HepG2 (cell line): ENCODE measurements around the gene RBM47. TPM values are rescaled to one million over a fixed set of nuclear protein-coding genes. Genes with fewer than 3 reads are reported as not detected.

Source experiments
- ATAC-seq: fragments of 200-7000 bp; cut with Tn5 transposase; 3 replicates; pipeline ENCODE4 v1.9.1; 2020; ENCODE audit warnings: mild to moderate bottlenecking, moderate library complexity
- BruUV-seq: library from RNA; stranded (reverse); fragments of 400-500 nt; replicated peaks from 2 replicates; lab custom pipeline; 2021; lab: Mats Ljungman, UMichigan
- CTCF ChIA-PET: fragments of 300-600 bp; formaldehyde crosslinking; extraction: SDS; loops from one replicate; lab custom pipeline; 2021; ENCODE audit warnings: low total read pairs, inconsistent platforms, low intra/inter-chr PET ratio; lab: Yijun Ruan, JAX
- POLR2A ChIA-PET: fragments of 350-600 bp; sonication (Branson Sonifier 250); formaldehyde crosslinking; loops from one replicate; lab custom pipeline; 2020; ENCODE audit warnings: antibody characterized with exemption, inconsistent platforms; lab: Yijun Ruan, JAX
- DNase-seq: peaks from one replicate; pipeline ENCODE4 v3.0.0-alpha.2; 2015; ENCODE audit warnings: low spot score
- FAIRE-seq: peaks from 3 replicates; lab custom pipeline; 2011; peaks lifted over from hg19 to GRCh38; lab: Jason Lieb, UNC
- H2AFZ ChIP-seq: one replicate; pipeline ENCODE4 v1.6.1; 2011; ENCODE audit warnings: low read length, inconsistent platforms
- H3K27ac ChIP-seq: fragments of 300-600 bp; 3 replicates; pipeline ENCODE4 v1.8.0; 2011; ENCODE audit warnings: mixed run types, mild to moderate bottlenecking, mixed read lengths, low read length, inconsistent platforms; ENCODE audit not compliant: insufficient read depth; ENCODE audit errors: extremely low read length
- H3K27me3 ChIP-seq, 2 experiments: fragments of 200-600 bp in 1 of 2; 2 replicates in 1 of 2; 3 replicates in 1 of 2; pipeline versions ENCODE4 v1.6.0 to v1.8.0; 2011; ENCODE audit warnings: low read length in 2 of 2, mild to moderate bottlenecking in 2 of 2, moderate library complexity in 2 of 2, inconsistent platforms in 1 of 2; ENCODE audit not compliant: insufficient read depth in 2 of 2, control insufficient read depth in 1 of 2
- H3K36me3 ChIP-seq, 2 experiments: fragments of 200-600 bp in 1 of 2; replicated peaks in 1 of 2; 2 replicates in 1 of 2; 3 replicates in 1 of 2; pipeline versions ENCODE4 v1.5.1 to v1.8.0; 2011; ENCODE audit warnings: low read length in 2 of 2, inconsistent platforms in 1 of 2; ENCODE audit not compliant: insufficient read depth in 2 of 2, control insufficient read depth in 1 of 2
- H3K4me1 ChIP-seq: 2 replicates; pipeline ENCODE4 v1.5.1; 2012; ENCODE audit warnings: low read length, inconsistent platforms; ENCODE audit not compliant: insufficient read depth
- H3K4me2 ChIP-seq: 2 replicates; pipeline ENCODE4 v1.6.0; 2011; ENCODE audit warnings: low read depth, low read length, inconsistent platforms
- H3K4me3 ChIP-seq, 3 experiments: fragments of 200-600 bp in 1 of 3; sonication (generic), shearing (Covaris generic) in 1 of 3; replicated peaks in 1 of 3; 2 replicates each; pipeline ENCODE4 v1.5.1; 2011 to 2016; ENCODE audit warnings: low read length in 3 of 3, inconsistent platforms in 2 of 3, low read depth in 2 of 3, mild to moderate bottlenecking in 2 of 3, control low read depth in 1 of 3, mixed read lengths in 1 of 3; ENCODE audit not compliant: insufficient read depth in 1 of 3
- H3K79me2 ChIP-seq: one replicate; pipeline ENCODE4 v1.6.1; 2011; ENCODE audit warnings: low read length, inconsistent platforms; ENCODE audit not compliant: insufficient read depth
- H3K9ac ChIP-seq: 2 replicates; pipeline ENCODE4 v1.6.0; 2011; ENCODE audit warnings: mild to moderate bottlenecking, low read depth, low read length, inconsistent platforms; ENCODE audit not compliant: insufficient read depth
- H3K9me3 ChIP-seq: 2 replicates; pipeline ENCODE4 v1.5.1; 2012; ENCODE audit warnings: mild to moderate bottlenecking, low read length
- H4K20me1 ChIP-seq: 2 replicates; pipeline ENCODE4 v1.6.0; 2011; ENCODE audit warnings: inconsistent platforms, mild to moderate bottlenecking, low read length, moderate library complexity; ENCODE audit not compliant: insufficient read depth
- HMG20B ChIP-seq: conservative IDR thresholded peaks from 2 replicates; pipeline ENCODE4 v1.6.1; 2016; ENCODE audit warnings: missing genetic modification reagents, missing compliant biosample characterization
- SIN3A ChIP-seq: IDR thresholded peaks from 2 replicates; pipeline ENCODE4 v1.6.1; 2011; ENCODE audit warnings: low read depth, mild to moderate bottlenecking, control low read depth, low read length, borderline replicate concordance
- SPEN ChIP-seq: sonication (generic); formaldehyde crosslinking; IDR thresholded peaks from 2 replicates; pipeline ENCODE4 v1.5.1; 2020; ENCODE audit warnings: low read depth, mild to moderate bottlenecking, missing genetic modification reagents
- ZNF350 ChIP-seq: sonication (generic); formaldehyde crosslinking; IDR thresholded peaks from 2 replicates; pipeline ENCODE4 v1.4.0; 2020; ENCODE audit warnings: mild to moderate bottlenecking, low read depth, missing genetic modification reagents, borderline replicate concordance
- ZNF605 ChIP-seq: sonication (generic); formaldehyde crosslinking; IDR thresholded peaks from 2 replicates; pipeline ENCODE4 v1.8.0; 2022; ENCODE audit warnings: mild to moderate bottlenecking, missing genetic modification reagents
- WGBS: methylation state at CpG from one replicate; pipeline ENCODE4 v1.1.6; 2017; ENCODE audit warnings: low lambda C conversion rate; 5-methylcytosine and 5-hydroxymethylcytosine counted together
- in situ Hi-C: cut with HindIII; loops from 2 replicates; pipeline ENCODE4 v1.10.0; 2017; ENCODE audit warnings: low pct_unique_long_range_greater_than_20kb; ENCODE audit not compliant: extremely low pct_ligation_motif_present
- intact Hi-C: fragments of 100-400 bp; cut with micrococcal nuclease; formaldehyde crosslinking; loops from one replicate; pipeline ENCODE4 v1.10.0; 2022; ENCODE audit not compliant: unreplicated experiment
- polyA plus RNA-seq, 8 experiments: library from polyadenylated mRNA; depleted of rRNA in 3 of 8; stranded (reverse) in 7 of 8; unstranded in 1 of 8; fragments of >200 nt; fragmentation: Illumina TruSeq in 4 of 8; extraction: Trizol in 4 of 8; gene quantifications; 2 replicates each; pipeline versions ENCODE4 v1.2.1 to v1.2.3, GENCODE V29; 2011 to 2016; ENCODE audit warnings: low read depth in 4 of 8, missing spikeins in 1 of 8, mixed read lengths in 1 of 8; ENCODE audit not compliant: insufficient read depth in 1 of 8
- total RNA-seq, 5 experiments: library from RNA; depleted of rRNA; stranded (reverse); fragments of >200 nt; fragmentation: Illumina TruSeq; extraction: Trizol; gene quantifications; 2 replicates each; pipeline ENCODE4 v1.2.3, GENCODE V29; 2016; ENCODE audit warnings: low read depth in 1 of 5
- TF ChIP-seq, protein P1 (sequence below): sonication (generic); formaldehyde crosslinking; IDR thresholded peaks from 2 replicates; pipeline ENCODE4 v1.4.0; 2020; ENCODE audit warnings: missing genetic modification reagents, borderline replicate concordance
- TF ChIP-seq, protein P2 (sequence below): sonication (generic); formaldehyde crosslinking; conservative IDR thresholded peaks from 2 replicates; pipeline ENCODE4 v1.4.0; 2020; ENCODE audit warnings: mild to moderate bottlenecking, missing genetic modification reagents, moderate library complexity
- TF ChIP-seq, protein P3 (sequence below): IDR thresholded peaks from 2 replicates; pipeline ENCODE4 v1.6.1; 2016; ENCODE audit warnings: control low read depth

The RBM47 gene
- total and polyA plus RNA-seq, 2 of the 13 experiments (the other 11 are each of a cell fraction or from before 2014, with no cell fraction given), result 1.2 to 2.5 TPM

DNA sequence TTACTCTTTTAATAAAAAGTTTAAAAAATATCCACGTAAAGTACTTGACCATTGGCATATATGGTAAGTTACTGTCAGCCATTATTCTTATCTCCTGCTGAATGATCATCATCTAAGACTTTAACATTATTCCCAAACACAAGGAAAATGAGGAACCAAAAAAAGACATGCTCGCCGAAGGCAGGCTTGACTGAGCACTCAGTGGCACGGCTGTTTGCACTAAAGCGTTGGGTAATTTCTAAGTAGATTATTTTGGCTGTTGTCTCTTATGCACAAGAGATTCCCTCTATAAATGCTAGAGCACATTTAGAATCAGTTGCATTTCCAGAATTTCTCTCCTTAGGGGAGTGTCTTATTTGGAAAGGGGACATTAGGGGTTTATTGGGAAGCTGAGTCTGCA is 211.7 kb downstream of the RBM47 start:
- H3K27ac ChIP-seq, result peak overlapping the region; percentile 82
- H2AFZ ChIP-seq, result no peak overlapping the region
- DNase-seq (no peak), FAIRE-seq (peak; percentile 8), ATAC-seq (peak; percentile 45)
- intact Hi-C loops (loop anchor here (5.0 kb wide), 1 partner anchor 54 kb away; no protein-coding TSS in a partner anchor), in situ Hi-C loops (no loop called here)
- peak overlapping the region; percentile 72 for H3K4me2 ChIP-seq
- CTCF ChIA-PET, result no interaction called here
- H3K9ac ChIP-seq, result no peak overlapping the region
- TF ChIP-seq ZNF605 (CRISPR knock-in tag), result peak; percentile 37; the same call in 1 of the 2 replicates
- no peak for TF ChIP-seq SPEN (CRISPR knock-in tag)
- TF ChIP-seq, protein P1, sequence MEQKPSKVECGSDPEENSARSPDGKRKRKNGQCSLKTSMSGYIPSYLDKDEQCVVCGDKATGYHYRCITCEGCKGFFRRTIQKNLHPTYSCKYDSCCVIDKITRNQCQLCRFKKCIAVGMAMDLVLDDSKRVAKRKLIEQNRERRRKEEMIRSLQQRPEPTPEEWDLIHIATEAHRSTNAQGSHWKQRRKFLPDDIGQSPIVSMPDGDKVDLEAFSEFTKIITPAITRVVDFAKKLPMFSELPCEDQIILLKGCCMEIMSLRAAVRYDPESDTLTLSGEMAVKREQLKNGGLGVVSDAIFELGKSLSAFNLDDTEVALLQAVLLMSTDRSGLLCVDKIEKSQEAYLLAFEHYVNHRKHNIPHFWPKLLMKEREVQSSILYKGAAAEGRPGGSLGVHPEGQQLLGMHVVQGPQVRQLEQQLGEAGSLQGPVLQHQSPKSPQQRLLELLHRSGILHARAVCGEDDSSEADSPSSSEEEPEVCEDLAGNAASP (CRISPR knock-in tag), result no peak
- TF ChIP-seq HMG20B, result no peak
- no peak for TF ChIP-seq SIN3A
- TF ChIP-seq, protein P2, sequence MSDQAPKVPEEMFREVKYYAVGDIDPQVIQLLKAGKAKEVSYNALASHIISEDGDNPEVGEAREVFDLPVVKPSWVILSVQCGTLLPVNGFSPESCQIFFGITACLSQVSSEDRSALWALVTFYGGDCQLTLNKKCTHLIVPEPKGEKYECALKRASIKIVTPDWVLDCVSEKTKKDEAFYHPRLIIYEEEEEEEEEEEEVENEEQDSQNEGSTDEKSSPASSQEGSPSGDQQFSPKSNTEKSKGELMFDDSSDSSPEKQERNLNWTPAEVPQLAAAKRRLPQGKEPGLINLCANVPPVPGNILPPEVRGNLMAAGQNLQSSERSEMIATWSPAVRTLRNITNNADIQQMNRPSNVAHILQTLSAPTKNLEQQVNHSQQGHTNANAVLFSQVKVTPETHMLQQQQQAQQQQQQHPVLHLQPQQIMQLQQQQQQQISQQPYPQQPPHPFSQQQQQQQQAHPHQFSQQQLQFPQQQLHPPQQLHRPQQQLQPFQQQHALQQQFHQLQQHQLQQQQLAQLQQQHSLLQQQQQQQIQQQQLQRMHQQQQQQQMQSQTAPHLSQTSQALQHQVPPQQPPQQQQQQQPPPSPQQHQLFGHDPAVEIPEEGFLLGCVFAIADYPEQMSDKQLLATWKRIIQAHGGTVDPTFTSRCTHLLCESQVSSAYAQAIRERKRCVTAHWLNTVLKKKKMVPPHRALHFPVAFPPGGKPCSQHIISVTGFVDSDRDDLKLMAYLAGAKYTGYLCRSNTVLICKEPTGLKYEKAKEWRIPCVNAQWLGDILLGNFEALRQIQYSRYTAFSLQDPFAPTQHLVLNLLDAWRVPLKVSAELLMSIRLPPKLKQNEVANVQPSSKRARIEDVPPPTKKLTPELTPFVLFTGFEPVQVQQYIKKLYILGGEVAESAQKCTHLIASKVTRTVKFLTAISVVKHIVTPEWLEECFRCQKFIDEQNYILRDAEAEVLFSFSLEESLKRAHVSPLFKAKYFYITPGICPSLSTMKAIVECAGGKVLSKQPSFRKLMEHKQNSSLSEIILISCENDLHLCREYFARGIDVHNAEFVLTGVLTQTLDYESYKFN, result no peak
- no peak for TF ChIP-seq ZNF350 (CRISPR knock-in tag)
- TF ChIP-seq, protein P3, sequence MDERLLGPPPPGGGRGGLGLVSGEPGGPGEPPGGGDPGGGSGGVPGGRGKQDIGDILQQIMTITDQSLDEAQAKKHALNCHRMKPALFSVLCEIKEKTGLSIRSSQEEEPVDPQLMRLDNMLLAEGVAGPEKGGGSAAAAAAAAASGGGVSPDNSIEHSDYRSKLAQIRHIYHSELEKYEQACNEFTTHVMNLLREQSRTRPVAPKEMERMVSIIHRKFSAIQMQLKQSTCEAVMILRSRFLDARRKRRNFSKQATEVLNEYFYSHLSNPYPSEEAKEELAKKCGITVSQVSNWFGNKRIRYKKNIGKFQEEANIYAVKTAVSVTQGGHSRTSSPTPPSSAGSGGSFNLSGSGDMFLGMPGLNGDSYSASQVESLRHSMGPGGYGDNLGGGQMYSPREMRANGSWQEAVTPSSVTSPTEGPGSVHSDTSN (CRISPR knock-in tag), result no peak
- TF ChIP-seq, all 625 proteins: peak for 1
- Histone ChIP-seq H3K4me1 (peaks cover 59% of the 10 kb centered on the region), H3K27me3 (no peaks in the 10 kb centered on the region), H3K9me3 (no peaks in the 10 kb centered on the region), H3K79me2 (no peaks in the 10 kb centered on the region), H3K4me3 (peak overlapping the region in 1 of 3 experiments; percentile 43; a peak in 1 of 6 replicates), H4K20me1 (no peaks in the 10 kb centered on the region), H3K36me3 (no peaks in the 10 kb centered on the region)
- no TSS peak for BruUV-seq
- POLR2A ChIA-PET, result interaction anchor here (1.0 to 1.7 kb wide), 4 partner anchors 14 to 360 kb away, joined by 3 to 13 read pairs (median 4); no protein-coding TSS in a partner anchor
- WGBS, result 34% methylated on average over 5 of the region's 5 CpGs
